Measurements from ENCODE around the gene C6orf15.

DNA sequence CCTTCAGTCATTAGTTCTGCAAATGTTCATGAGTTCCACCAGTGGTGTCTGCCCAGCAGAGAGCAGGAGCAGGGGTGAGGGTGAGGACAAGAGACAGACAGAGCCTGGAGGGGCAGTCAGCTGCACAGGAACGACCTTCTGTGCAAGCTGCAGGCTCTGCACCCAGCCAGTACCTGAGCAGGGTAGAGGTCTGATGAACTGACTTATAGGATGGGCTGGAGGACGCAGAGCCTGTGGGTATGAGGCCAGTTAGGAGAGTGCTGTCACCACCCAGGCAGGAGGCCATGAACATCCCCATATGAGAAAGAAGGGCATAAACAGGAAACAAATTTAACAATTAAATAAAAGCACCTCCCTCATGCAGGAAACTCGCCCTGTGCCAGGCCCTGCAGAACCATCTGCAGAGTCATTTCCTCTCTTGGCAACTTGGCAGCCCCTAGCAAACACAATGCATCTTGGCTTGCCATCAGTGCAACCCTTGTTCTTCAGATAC, 17.9 kb downstream of the C6orf15 start:
- no peak for TF ChIP-seq CTCF (IDR thresholded peaks at IDR 0.05; ENCODE audit: low read depth, low read length, missing input control)
- TF ChIP-seq, protein P1, sequence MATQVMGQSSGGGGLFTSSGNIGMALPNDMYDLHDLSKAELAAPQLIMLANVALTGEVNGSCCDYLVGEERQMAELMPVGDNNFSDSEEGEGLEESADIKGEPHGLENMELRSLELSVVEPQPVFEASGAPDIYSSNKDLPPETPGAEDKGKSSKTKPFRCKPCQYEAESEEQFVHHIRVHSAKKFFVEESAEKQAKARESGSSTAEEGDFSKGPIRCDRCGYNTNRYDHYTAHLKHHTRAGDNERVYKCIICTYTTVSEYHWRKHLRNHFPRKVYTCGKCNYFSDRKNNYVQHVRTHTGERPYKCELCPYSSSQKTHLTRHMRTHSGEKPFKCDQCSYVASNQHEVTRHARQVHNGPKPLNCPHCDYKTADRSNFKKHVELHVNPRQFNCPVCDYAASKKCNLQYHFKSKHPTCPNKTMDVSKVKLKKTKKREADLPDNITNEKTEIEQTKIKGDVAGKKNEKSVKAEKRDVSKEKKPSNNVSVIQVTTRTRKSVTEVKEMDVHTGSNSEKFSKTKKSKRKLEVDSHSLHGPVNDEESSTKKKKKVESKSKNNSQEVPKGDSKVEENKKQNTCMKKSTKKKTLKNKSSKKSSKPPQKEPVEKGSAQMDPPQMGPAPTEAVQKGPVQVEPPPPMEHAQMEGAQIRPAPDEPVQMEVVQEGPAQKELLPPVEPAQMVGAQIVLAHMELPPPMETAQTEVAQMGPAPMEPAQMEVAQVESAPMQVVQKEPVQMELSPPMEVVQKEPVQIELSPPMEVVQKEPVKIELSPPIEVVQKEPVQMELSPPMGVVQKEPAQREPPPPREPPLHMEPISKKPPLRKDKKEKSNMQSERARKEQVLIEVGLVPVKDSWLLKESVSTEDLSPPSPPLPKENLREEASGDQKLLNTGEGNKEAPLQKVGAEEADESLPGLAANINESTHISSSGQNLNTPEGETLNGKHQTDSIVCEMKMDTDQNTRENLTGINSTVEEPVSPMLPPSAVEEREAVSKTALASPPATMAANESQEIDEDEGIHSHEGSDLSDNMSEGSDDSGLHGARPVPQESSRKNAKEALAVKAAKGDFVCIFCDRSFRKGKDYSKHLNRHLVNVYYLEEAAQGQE (IDR thresholded peaks at IDR 0.05), result no peak
